GM21529 (cell line): ENCODE data around the gene PATE4.
"Not testable (repeated sequence)": the region's sequence is repeated elsewhere in the genome, so short reads cannot be mapped to it uniquely, and the experiment has no call there.

Experiments used
- ATAC-seq: cut with Tn5 transposase; IDR thresholded peaks from one replicate; pipeline ENCODE4 v1.9.1; 2021; ENCODE audit not compliant: unreplicated experiment

PATE4 gene, protein sequence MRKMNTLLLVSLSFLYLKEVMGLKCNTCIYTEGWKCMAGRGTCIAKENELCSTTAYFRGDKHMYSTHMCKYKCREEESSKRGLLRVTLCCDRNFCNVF

GRCh38 chr11:125833016-125833415 is at the start of gene PATE4:
Gene PATE4 (plus strand): TSS chr11:125833316. CDS start chr11:125833360, 44 bp downstream.
- ATAC-seq = no peak

DNA sequence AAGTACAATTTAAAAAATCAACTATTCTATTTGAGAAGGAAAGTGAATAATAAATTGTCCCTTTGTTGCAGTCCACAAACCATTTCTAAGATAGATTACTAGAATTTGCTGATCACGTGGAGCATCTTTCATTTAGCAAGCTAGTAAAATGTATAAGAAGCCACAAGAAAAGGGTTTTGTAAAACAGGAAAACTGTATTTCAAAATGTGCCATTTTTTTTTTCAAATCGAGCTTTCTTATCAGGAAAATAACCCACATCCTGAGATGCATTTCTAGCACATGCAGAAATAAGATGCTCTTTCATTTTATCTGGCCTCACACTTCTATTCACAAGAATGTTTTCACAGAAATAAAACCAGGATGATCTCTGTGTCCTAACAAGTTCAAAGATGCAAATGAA is 48.4 kb upstream of the PATE4 start:
- ATAC-seq = no peak

DNA sequence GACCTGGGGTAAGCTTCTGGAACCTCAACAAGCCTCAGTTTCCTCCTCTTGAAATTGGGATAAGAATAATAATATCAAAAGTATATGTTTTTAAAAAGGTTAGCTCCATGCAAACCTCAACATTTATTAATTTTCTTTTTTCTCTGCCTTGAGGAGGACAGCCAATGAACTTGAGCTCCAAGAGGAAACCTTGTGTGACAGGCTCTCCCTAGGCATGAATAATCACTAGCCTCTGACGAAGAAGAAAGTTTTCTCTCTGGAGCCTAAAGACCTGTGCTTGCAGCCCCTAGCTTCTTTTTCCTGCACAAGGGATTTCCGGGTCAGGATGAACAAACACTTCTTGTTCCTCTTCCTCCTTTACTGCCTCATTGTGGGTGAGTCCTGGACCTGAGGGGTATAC is 45.3 kb upstream of the PATE4 start, which contains the start of gene PATE3:
Gene PATE3 (plus strand): TSS at position 301 of the 400 bp plus-strand sequence. CDS start 25 bp downstream, at position 326.
- no peak for ATAC-seq

DNA sequence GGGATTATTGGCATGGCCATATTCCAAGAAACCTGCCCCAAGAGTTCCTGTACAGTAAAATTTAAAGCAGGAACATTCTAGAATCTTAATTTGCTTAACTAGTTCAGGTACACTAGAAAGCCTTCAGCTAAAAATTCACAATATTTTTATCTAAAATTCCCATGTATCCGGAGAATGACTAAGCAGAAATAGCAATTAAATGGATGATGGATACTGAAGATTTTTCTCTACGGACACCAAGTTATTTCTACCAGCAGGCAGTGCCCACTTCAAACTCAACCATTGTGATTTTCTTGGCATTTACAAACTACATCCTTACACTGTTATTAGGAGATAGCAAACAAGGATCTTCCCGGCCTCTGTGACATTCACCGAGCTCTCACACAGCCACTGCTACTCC is 42.3 kb upstream of the PATE4 start:
- no peak for ATAC-seq

DNA sequence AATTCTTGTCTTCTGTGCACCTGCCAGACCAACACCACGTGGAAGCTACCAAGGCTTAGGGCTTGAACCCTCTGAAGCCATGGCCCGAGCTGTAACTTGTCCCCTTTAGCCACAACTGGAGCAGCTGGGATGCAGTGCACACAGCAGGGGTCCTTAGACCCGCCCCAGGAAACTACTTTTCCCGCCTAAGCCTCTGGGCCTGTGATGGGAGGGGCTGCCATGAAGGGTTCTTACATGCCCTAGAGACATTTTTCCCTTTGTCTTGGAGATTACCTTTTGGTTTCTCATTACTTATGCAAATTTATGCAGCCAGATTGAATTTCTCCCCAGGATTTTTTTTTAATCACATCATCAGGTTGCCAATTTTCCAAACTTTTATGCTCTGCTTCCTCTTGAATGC is 35.5 kb upstream of the PATE4 start:
- ATAC-seq = no peak

- no peak for ATAC-seq
Measured at GRCh38 chr11:125799808-125800207, 33.3 kb upstream of the PATE4 start.

GRCh38 chr11:125802387-125802786 is 30.7 kb upstream of the PATE4 start:
- ATAC-seq = no peak

DNA sequence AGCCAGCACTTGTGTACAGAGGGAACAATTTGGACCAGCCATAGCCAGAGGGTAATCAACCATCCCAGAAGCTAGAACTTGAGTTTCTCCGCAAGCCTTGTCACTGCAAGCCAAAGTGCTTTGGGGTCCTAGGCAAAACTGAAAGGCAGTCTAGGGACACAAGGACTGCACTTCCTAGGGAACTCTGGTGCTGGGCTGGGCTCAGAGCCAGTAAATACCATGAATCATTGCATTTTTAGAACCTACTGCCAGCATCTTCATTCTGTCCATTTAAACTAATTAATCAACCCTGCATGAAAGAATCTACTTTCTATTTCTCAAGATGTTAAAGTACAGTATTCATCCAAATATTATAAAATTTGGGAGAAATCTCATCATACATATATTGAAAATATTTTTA is 25.2 kb upstream of the PATE4 start:
- ATAC-seq = no peak

DNA sequence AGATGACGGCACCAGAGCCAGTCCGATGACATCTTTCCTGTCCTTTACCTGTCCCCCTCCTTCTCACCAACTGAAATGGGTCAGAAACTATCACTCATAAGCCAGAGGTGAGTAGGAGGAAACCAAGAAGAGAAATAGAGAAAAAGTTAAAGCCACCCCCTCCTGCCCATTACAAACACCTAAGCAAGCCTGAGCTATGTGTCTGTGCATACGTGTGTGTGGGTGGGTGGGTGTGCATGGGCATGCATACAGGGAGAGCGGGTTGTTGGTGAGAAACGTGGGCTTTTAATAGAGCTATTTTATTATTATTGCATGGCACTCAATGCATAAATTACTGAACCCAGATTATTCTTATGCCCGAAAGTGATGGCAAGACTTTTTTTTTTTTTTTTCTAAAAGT is 2.6 kb downstream of the PATE4 start:
- no peak for ATAC-seq

DNA sequence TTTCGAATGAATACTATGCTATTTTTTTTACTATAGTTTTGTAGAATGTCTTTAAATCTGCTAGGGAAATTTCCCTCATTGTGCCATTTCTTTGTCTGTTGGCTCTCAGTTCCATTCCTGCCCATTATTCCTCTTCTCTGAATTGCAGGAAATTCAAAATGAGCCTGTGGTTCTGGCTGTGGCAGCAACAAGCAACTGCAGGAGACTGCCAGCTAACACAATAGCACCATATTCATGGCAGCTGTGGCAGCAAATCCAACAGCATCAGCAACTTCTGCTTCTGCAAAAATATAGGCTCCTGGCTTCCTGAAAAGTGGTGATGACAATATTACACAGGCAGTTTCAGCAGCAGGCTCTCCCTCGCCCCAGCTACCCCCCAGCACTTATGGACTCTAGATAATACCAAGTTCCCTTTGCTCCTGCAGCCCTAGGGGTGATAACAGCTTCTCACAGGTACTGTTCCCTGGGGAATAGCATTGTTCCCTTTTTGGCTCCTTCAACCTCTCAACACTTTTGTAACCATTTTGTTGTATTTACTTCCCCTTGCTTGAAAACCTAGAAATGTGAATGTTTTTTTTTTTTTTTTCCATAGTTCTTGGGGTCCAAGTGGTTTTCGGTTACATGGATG is 9.3 kb downstream of the PATE4 start:
- ATAC-seq = no peak

DNA sequence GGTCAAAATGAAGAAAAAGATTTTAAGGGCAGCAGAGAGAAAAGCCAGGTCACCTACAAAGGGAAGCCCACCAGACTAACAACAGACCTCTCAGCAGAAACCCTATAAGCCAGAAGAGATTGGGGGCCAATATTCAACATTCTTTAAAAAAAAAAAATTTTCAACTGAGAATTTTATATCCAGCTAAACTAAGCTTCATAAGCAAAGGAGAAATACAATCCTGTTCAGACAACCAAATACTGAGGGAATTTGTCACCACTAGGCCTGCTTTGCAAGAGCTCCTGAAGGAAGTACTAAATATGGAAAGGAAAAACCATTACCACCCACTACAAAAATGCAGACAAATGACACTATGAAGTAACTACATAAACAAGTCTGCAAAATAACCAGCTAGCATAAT is 13.1 kb downstream of the PATE4 start:
- ATAC-seq = no peak

DNA sequence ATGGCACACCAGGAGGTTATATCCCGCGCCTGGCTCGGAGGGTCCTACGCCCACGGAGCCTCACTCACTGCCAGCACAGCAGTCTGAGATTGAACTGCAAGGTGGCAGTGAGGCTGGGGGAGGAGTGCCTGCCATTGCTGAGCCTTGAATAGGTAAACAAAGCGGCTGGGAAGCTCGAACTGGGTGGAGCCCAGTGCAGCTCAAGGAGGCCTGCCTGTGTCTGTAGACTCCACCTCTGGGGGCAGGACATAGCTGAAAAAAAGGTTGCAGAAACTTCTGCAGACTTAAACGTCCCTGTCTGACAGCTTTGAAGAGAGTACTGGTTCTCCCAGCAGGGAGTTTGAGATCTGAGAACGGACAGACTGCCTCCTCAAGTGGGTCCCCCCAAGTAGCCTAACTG is 24.6 kb downstream of the PATE4 start:
- ATAC-seq = not testable (repeated sequence)

DNA sequence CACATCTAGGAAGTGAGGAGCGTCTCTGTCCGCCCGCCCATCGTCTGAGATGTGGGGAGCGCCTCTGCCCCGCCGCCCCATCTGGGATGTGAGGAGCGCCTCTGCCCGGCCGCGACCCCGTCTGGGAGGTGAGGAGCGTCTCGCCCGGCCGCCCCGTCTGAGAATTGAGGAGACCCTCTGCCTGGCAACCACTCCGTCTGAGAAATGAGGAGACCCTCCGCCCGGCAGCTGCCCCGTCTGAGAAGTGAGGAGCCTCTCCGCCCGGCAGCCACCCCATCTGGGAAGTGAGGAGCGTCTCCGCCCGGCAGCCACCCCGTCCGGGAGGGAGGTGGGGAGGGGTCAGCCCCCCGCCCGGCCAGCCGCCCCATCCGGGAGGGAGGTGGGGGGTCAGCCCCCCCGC is 29.7 kb downstream of the PATE4 start:
- not testable (repeated sequence) for ATAC-seq

- not testable (repeated sequence) for ATAC-seq
Measured at GRCh38 chr11:125865354-125865753, 32.2 kb downstream of the PATE4 start.

DNA sequence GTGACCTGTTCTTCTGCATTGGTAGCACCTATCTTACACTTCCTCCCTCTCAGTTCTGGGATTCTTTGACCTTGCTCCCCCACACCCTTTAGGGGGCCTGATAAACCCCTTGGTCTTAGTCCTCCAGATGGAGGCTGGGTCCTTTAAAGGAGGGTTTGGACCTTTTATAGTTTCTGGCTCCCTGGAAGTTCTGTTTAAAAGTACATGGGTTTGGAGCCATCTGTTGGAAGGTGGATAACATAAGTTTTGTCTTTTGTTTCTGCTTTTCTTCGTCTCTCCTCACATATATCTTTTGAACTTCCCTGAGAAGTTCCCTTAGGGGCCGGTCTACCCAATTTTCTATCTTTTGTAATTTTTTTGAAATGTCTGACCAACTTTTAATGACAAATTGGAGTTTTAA is 36.4 kb downstream of the PATE4 start:
- ATAC-seq = no peak

DNA sequence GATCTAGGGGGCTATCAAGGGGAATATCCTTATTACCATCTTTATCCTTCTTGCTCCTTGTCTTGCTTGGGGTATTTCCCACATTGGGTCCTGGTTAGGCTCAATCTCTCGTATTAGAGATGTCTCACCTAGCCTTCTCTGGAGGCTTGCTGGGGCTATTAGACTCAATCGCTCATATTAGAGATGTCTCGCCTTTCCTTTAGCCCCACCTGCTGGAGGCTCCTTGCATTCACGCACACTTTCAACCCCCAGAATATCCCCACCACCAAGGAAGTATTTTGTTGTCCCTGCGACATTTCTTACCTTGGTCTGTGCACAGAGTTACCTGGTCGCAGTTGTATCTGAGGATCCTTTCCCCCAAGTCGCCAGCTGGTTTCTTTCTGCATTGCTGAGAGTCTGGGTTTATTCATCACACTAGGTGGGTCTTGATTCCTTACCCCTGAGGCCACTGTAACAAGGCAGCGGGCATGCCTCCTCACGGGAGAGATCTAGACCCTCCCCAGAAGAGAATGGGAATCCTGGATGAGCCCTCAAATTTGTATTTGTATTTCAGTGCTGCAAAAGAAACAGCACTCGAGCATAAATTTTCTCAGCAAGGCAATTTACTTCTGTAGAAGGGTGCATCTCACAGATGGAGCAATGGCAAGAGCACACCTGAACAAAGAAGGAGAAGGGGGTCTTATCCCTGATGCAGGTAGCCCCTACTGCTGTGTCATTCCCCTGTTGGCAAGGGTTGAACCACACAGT is 38.4 kb downstream of the PATE4 start:
- no peak for ATAC-seq

GRCh38 chr11:125872138-125872491 is 39.0 kb downstream of the PATE4 start:
- no peak for ATAC-seq

GRCh38 chr11:125873881-125874555 is 40.9 kb downstream of the PATE4 start:
- no peak for ATAC-seq

DNA sequence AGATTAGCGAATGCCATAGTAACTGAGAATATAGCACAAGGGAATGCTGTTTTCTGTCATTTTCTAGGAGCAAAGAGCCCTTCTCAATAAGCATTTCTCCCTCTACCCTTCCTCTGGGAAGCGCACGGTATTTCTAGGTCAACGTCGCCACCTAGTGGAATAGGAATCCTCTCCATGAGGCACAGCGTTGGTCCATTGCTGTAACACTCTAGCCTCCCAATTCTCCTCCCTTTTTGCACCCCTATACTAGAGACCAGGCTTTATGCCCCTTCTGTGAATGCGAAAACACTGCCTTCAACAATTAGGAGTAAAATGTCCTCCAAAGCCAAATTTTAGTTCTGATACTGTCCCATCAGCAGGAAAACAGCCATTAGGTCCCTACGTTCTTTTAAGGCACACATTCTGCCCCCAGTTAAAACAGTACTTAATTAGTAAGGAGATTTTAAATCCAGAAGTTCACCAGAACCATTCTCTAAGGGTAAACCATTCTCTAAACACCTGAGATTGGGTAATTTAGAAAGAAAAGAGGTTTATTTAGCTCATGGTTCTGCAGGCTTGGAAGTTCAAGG is 41.5 kb downstream of the PATE4 start:
- ATAC-seq = no peak

GRCh38 chr11:125881291-125881690 is 48.2 kb downstream of the PATE4 start:
- ATAC-seq = no peak

DNA sequence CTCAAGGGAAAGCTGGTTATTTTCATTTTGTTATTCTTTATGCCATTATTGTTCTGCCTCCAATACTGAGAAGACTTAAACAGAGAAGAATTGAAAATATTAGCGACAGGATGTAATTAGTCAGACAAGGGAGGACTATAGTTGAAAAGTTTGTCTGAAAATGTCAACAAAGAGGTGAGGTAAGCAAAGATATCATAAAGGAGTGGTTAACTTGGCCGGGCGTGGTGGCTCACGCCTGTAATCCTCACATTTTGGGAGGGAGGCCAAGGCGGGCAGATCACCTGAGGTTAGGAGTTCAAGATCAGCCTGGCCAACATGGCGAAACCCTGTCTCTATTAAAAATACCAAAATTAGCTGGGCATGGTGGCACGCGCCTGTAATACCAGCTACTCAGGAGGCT is 50.3 kb downstream of the PATE4 start:
- ATAC-seq = no peak

GRCh38 chr11:125886997-125887372 is 53.9 kb downstream of the PATE4 start:
- ATAC-seq = peak; percentile 31
